ENCODE results near the gene MYL6. TPM values are rescaled to one million over a fixed set of nuclear protein-coding genes. Genes with fewer than 3 reads are reported as not detected.
"Not testable (repeated sequence)": the region's sequence is repeated elsewhere in the genome, so short reads cannot be mapped to it uniquely, and the experiment has no call there.

MYL6 gene
- total RNA-seq, 1 experiment from 2014 or later = 554 TPM

DNA sequence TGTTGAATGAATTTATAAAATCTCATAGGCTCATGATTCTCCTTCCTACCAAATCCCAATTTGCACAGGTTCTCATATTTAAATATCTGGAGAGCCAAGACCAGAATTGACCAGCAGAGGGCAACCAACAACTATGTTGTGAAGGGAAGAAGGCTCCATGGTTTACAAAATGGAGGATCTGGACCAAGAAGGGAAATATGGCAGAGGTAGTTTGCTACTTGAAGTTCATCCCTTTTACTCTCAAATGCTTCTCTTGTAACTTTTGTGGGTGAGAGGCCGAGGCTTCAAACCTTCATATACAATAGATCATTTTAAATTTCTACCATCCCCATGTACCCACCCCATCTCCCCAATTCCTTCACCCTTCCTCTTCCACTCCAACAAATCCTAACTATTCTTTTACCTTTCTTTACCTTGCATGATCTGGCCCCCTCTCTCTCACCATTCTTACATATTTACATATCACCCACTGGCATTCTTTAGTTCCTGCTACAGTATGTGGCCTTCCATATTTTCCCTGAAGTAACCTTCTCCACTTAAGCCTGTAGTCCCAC, 34.9 kb downstream of the MYL6 start:
- ChIA-PET POLR2A (no interaction called here), CTCF (no interaction called here), RAD21 (ENCODE audit: low non-redundant PET in 1 of 2, low total read pairs in 2 of 2, uncharacterized antibody in 2 of 2, unreplicated experiment in 2 of 2) (no interaction called here)
- H3K4me3 ChIP-seq (replicated peaks in 1 of 2; ENCODE audit: low read depth in 1 of 2, low read length in 2 of 2) = no peak overlapping the region
- peaks cover 9% of the 10 kb centered on the region for H3K79me2 ChIP-seq (ENCODE audit: insufficient read depth, low read length)
- no peaks in the 10 kb centered on the region for H4K20me1 ChIP-seq (ENCODE audit: insufficient read depth)
- H2AFZ ChIP-seq (ENCODE audit: low read depth, low read length, poor library complexity, severe bottlenecking) = peak overlapping the region; percentile 91
- ATAC-seq = no peak
- no peak overlapping the region for H3K27ac ChIP-seq (ENCODE audit: low read depth, low read length)
- H3K9ac ChIP-seq (ENCODE audit: low read length) = no peak overlapping the region
- H3K36me3 ChIP-seq (ENCODE audit: control insufficient read depth in 1 of 2, insufficient read depth in 2 of 2, low read length in 2 of 2) = no peaks in the 10 kb centered on the region
- no peaks in the 10 kb centered on the region for H3K9me3 ChIP-seq (ENCODE audit: control insufficient read depth in 1 of 2, insufficient read depth in 1 of 2, low read depth in 1 of 2, low read length in 2 of 2)
- H3K4me2 ChIP-seq (ENCODE audit: low read length) = peak overlapping the region; percentile 3; the same call in 1 of the 2 replicates
- no peaks in the 10 kb centered on the region for H3K27me3 ChIP-seq (ENCODE audit: insufficient read depth, low read length)
- H3K9me2 ChIP-seq (ENCODE audit: insufficient read depth) = no peaks in the 10 kb centered on the region
- TF ChIP-seq FOSL1 (IDR thresholded peaks at IDR 0.05; ENCODE audit: low read depth) = no peak
- TF ChIP-seq RAD21 (IDR thresholded peaks at IDR 0.05; ENCODE audit: low read depth) = peak; percentile 94
- TF ChIP-seq, protein P1, sequence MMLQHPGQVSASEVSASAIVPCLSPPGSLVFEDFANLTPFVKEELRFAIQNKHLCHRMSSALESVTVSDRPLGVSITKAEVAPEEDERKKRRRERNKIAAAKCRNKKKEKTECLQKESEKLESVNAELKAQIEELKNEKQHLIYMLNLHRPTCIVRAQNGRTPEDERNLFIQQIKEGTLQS (IDR thresholded peaks at IDR 0.05) = no peak
- no peak for TF ChIP-seq SIN3A (IDR thresholded peaks at IDR 0.05; ENCODE audit: low read depth)
- TF ChIP-seq, protein P2, sequence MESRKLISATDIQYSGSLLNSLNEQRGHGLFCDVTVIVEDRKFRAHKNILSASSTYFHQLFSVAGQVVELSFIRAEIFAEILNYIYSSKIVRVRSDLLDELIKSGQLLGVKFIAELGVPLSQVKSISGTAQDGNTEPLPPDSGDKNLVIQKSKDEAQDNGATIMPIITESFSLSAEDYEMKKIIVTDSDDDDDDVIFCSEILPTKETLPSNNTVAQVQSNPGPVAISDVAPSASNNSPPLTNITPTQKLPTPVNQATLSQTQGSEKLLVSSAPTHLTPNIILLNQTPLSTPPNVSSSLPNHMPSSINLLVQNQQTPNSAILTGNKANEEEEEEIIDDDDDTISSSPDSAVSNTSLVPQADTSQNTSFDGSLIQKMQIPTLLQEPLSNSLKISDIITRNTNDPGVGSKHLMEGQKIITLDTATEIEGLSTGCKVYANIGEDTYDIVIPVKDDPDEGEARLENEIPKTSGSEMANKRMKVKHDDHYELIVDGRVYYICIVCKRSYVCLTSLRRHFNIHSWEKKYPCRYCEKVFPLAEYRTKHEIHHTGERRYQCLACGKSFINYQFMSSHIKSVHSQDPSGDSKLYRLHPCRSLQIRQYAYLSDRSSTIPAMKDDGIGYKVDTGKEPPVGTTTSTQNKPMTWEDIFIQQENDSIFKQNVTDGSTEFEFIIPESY (IDR thresholded peaks at IDR 0.05; ENCODE audit: extremely low read depth, insufficient replicate concordance, low read length) = no peak
- no peak for TF ChIP-seq EZH2 (IDR thresholded peaks at IDR 0.05)
- TF ChIP-seq ZNF274 (IDR thresholded peaks at IDR 0.05; ENCODE audit: low read depth, low read length) = no peak
- peak; percentile 72; the same call in 1 of the 2 replicates for TF ChIP-seq CBX3 (IDR thresholded peaks at IDR 0.05; ENCODE audit: low read depth)
- no peak for TF ChIP-seq EZH2phosphoT487 (IDR thresholded peaks at IDR 0.05; ENCODE audit: borderline replicate concordance)
- TF ChIP-seq, protein P3, sequence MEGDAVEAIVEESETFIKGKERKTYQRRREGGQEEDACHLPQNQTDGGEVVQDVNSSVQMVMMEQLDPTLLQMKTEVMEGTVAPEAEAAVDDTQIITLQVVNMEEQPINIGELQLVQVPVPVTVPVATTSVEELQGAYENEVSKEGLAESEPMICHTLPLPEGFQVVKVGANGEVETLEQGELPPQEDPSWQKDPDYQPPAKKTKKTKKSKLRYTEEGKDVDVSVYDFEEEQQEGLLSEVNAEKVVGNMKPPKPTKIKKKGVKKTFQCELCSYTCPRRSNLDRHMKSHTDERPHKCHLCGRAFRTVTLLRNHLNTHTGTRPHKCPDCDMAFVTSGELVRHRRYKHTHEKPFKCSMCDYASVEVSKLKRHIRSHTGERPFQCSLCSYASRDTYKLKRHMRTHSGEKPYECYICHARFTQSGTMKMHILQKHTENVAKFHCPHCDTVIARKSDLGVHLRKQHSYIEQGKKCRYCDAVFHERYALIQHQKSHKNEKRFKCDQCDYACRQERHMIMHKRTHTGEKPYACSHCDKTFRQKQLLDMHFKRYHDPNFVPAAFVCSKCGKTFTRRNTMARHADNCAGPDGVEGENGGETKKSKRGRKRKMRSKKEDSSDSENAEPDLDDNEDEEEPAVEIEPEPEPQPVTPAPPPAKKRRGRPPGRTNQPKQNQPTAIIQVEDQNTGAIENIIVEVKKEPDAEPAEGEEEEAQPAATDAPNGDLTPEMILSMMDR (IDR thresholded peaks at IDR 0.05 in 2 of 3, conservative IDR thresholded peaks at IDR 0.05 in 1 of 3; ENCODE audit: borderline replicate concordance in 1 of 3, insufficient read depth in 1 of 3, low read depth in 2 of 3, low read length in 2 of 3) = peak; percentile 69 to 94 (median 88)
- TF ChIP-seq YY1 (IDR thresholded peaks at IDR 0.05; ENCODE audit: extremely low read depth, insufficient replicate concordance, low read depth, low read length) = peak; percentile 93
- peak; percentile 80 for DNase-seq (ENCODE audit: low read depth, low spot score)
- peaks cover 12 to 24% of the 10 kb centered on the region in 2 experiments for H3K4me1 ChIP-seq (ENCODE audit: control insufficient read depth in 1 of 2, insufficient read depth in 2 of 2, low read length in 2 of 2)
- no TSS peak for BruUV-seq (replicated peaks)
- intact Hi-C loops (cut with micrococcal nuclease) = loop anchor here (1.0 to 5.0 kb wide), 4 partner anchors 64 to 399 kb away; no protein-coding TSS in a partner anchor

DNA sequence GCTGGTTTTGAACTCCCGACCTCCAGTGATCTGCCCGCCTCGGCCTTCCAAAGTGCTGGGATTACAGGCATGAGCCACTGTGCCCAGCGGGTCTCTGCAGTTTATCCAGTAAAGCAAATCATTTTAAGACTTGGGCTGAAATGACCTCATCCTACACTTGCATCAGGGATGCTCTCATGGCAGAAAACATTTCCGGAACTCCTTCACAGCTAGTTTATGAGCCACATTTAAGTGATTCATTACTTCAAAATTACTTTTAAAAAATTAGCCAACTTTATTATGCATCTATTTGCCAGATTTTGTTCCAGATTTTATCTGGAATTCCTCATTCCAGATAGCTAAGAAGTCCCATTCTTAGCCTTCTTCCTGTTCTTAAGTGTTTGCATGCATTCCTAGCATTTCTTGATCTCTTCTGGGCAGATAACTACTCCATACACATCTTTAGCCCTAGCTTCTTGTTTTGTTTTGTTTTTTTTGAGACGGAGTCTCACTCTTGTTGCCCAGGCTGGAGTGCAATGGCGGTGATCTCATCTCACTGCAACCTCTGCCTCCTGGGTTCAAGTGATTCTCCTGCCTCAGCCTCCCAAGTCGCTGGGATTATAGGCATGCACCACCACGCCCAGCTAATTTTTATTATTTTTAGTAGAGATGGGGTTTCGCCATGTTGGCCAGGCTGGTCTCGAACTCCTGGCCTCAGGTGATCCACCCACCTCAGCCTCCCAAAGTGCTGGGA, 38.8 kb downstream of the MYL6 start:
- H3K4me1 ChIP-seq (ENCODE audit: control insufficient read depth in 1 of 2, insufficient read depth in 2 of 2, low read length in 2 of 2); H3K9ac ChIP-seq (ENCODE audit: low read length); RAD21 ChIA-PET (ENCODE audit: low non-redundant PET in 1 of 2, low total read pairs in 2 of 2, uncharacterized antibody in 2 of 2, unreplicated experiment in 2 of 2); intact Hi-C loops (cut with micrococcal nuclease); H2AFZ ChIP-seq (ENCODE audit: low read depth, low read length, poor library complexity, severe bottlenecking); H3K9me2 ChIP-seq (ENCODE audit: insufficient read depth); DNase-seq (ENCODE audit: low read depth, low spot score); H3K4me3 ChIP-seq (replicated peaks in 1 of 2; ENCODE audit: low read depth in 1 of 2, low read length in 2 of 2); H3K27me3 ChIP-seq (ENCODE audit: insufficient read depth, low read length); BruUV-seq (replicated peaks); H3K36me3 ChIP-seq (ENCODE audit: control insufficient read depth in 1 of 2, insufficient read depth in 2 of 2, low read length in 2 of 2); H3K9me3 ChIP-seq (ENCODE audit: control insufficient read depth in 1 of 2, insufficient read depth in 1 of 2, low read depth in 1 of 2, low read length in 2 of 2); H3K27ac ChIP-seq (ENCODE audit: low read depth, low read length); H4K20me1 ChIP-seq (ENCODE audit: insufficient read depth); H3K79me2 ChIP-seq (ENCODE audit: insufficient read depth, low read length); ATAC-seq; H3K4me2 ChIP-seq (ENCODE audit: low read length): not testable (repeated sequence)
- CTCF ChIA-PET = interaction anchor here (0.5 to 1.7 kb wide), 3 partner anchors 8 to 69 kb away, joined by 3 to 5 read pairs (median 3); no protein-coding TSS in a partner anchor
- POLR2A ChIA-PET = interaction anchor here (1.9 kb wide), 1 partner anchor 25 kb away, joined by 4 read pairs; the partner anchor contains the start of gene RNF41

Measured in HCT116 (cell line).